SK-N-SH (cell line): ENCODE results near the gene THBS2. TPM values are rescaled to one million over a fixed set of nuclear protein-coding genes. Genes with fewer than 3 reads are reported as not detected.

ENCODE experiments used
- CTCF ChIA-PET: fragments of 300-600, 350-600 bp; formaldehyde crosslinking; extraction: SDS; loops from one replicate; lab custom pipeline; 2021; lab: Yijun Ruan, JAX
- POLR2A ChIA-PET: fragments of 350-600 bp; sonication (Branson Sonifier 250); formaldehyde crosslinking; extraction: SDS; loops from one replicate; lab custom pipeline; 2020; ENCODE audit warnings: antibody characterized with exemption, inconsistent platforms; lab: Yijun Ruan, JAX
- DNase-seq: peaks from one replicate; pipeline ENCODE4 v3.0.0; 2012
- H2AFZ ChIP-seq: fragments of 200-600 bp; sonication (generic); 2 replicates; pipeline ENCODE4 v1.8.1; 2016; ENCODE audit warnings: antibody characterized with exemption, mild to moderate bottlenecking, low read depth
- H3F3A ChIP-seq: fragments of 200-600 bp; sonication (generic); replicated peaks from 2 replicates; pipeline ENCODE3; 2016; ENCODE audit warnings: antibody characterized with exemption, mild to moderate bottlenecking; ENCODE audit not compliant: insufficient read depth
- H3K27ac ChIP-seq, 2 experiments: fragments of 200-500 bp in 1 of 2; fragments of 200-600 bp in 1 of 2; sonication (Bioruptor generic) in 1 of 2; sonication (generic), shearing (Covaris generic) in 1 of 2; 2 replicates each; pipeline versions ENCODE4 v1.5.1 to v1.6.1; 2014 to 2016; ENCODE audit warnings: low read depth in 2 of 2, inconsistent platforms in 1 of 2, low read length in 1 of 2, mild to moderate bottlenecking in 1 of 2, mixed read lengths in 1 of 2
- H3K27me3 ChIP-seq: fragments of 200-600 bp; sonication (generic), shearing (Covaris generic); 2 replicates; pipeline ENCODE4 v1.6.1; 2016; ENCODE audit warnings: mixed run types; ENCODE audit not compliant: insufficient read depth
- H3K36me3 ChIP-seq, 2 experiments: fragments of 200-500 bp in 1 of 2; fragments of 200-600 bp in 1 of 2; sonication (Bioruptor generic) in 1 of 2; sonication (generic) in 1 of 2; replicated peaks in 1 of 2; 2 replicates each; pipeline versions ENCODE3 to v1.5.1; 2014 to 2016; ENCODE audit warnings: low read length in 1 of 2, mild to moderate bottlenecking in 1 of 2; ENCODE audit not compliant: insufficient read depth in 2 of 2, control insufficient read depth in 1 of 2
- H3K4me1 ChIP-seq, 2 experiments: fragments of 200-500 bp in 1 of 2; fragments of 200-600 bp in 1 of 2; sonication (Bioruptor generic) in 1 of 2; sonication (generic), shearing (Covaris generic) in 1 of 2; 2 replicates each; pipeline versions ENCODE4 v1.5.1 to v1.6.1; 2014 to 2016; ENCODE audit warnings: low read depth in 1 of 2, low read length in 1 of 2, mixed run types in 1 of 2; ENCODE audit not compliant: insufficient read depth in 2 of 2, control insufficient read depth in 1 of 2
- H3K4me2 ChIP-seq: fragments of 200-600 bp; sonication (generic), shearing (Covaris generic); 2 replicates; pipeline ENCODE4 v1.6.1; 2017; ENCODE audit warnings: mixed run types
- H3K4me3 ChIP-seq, 2 experiments: fragments of 200-500 bp in 1 of 2; fragments of 200-600 bp in 1 of 2; sonication (Bioruptor generic) in 1 of 2; sonication (generic), shearing (Covaris generic) in 1 of 2; 2 replicates each; pipeline versions ENCODE4 v1.5.1 to v1.8.1; 2014 to 2016; ENCODE audit warnings: low read depth in 2 of 2, inconsistent platforms in 1 of 2, low read length in 1 of 2, mild to moderate bottlenecking in 1 of 2, mixed read lengths in 1 of 2, moderate library complexity in 1 of 2
- H3K79me2 ChIP-seq: fragments of 200-600 bp; sonication (generic); 2 replicates; pipeline ENCODE4 v1.8.1; 2017; ENCODE audit warnings: mild to moderate bottlenecking; ENCODE audit not compliant: insufficient read depth
- H3K9ac ChIP-seq: fragments of 200-600 bp; sonication (generic); 2 replicates; pipeline ENCODE4 v1.6.1; 2017; ENCODE audit warnings: mixed run types
- H3K9me2 ChIP-seq: fragments of 200-600 bp; sonication (generic); 2 replicates; pipeline ENCODE4 v1.6.1; 2017; ENCODE audit warnings: mixed run types
- H3K9me3 ChIP-seq: fragments of 200-600 bp; sonication (generic); 2 replicates; pipeline ENCODE4 v1.6.1; 2017; ENCODE audit warnings: mixed run types, mild to moderate bottlenecking, moderate library complexity
- H4K20me1 ChIP-seq: fragments of 200-600 bp; sonication (generic); 2 replicates; pipeline ENCODE4 v1.6.1; 2017; ENCODE audit warnings: mild to moderate bottlenecking, mixed run types; ENCODE audit not compliant: insufficient read depth
- ELF1 ChIP-seq: IDR thresholded peaks from 2 replicates; pipeline ENCODE4 v1.4.0; 2012
- FOSL2 ChIP-seq: IDR thresholded peaks from 2 replicates; pipeline ENCODE4 v1.4.0; 2012; ENCODE audit warnings: low read depth, mild to moderate bottlenecking, moderate library complexity, borderline replicate concordance
- GABPA ChIP-seq: IDR thresholded peaks from 2 replicates; pipeline ENCODE4 v1.4.0; 2012; ENCODE audit warnings: low read depth, mild to moderate bottlenecking
- JUND ChIP-seq: IDR thresholded peaks from 2 replicates; pipeline ENCODE4 v1.4.0; 2012
- MEF2A ChIP-seq: IDR thresholded peaks from 2 replicates; pipeline ENCODE4 v1.4.0; 2012; ENCODE audit warnings: low read depth, borderline replicate concordance
- NFIC ChIP-seq: IDR thresholded peaks from 2 replicates; pipeline ENCODE4 v1.4.0; 2012; ENCODE audit warnings: borderline replicate concordance
- POLR2AphosphoS5 ChIP-seq: IDR thresholded peaks from 2 replicates; pipeline ENCODE4 v1.6.1; 2012; ENCODE audit warnings: low read depth, low read length
- RAD21 ChIP-seq: IDR thresholded peaks from 2 replicates; pipeline ENCODE4 v1.6.1; 2012; ENCODE audit warnings: mild to moderate bottlenecking, low read length
- RCOR1 ChIP-seq: fragments of 150-350 bp; IDR thresholded peaks from 2 replicates; pipeline ENCODE4 v1.6.1; 2017; ENCODE audit warnings: antibody characterized with exemption, low read length
- SIN3A ChIP-seq: IDR thresholded peaks from 2 replicates; pipeline ENCODE4 v1.6.1; 2012; ENCODE audit warnings: low read depth, mild to moderate bottlenecking, low read length, moderate library complexity, borderline replicate concordance
- TCF12 ChIP-seq: IDR thresholded peaks from 2 replicates; pipeline ENCODE4 v1.4.0; 2012
- WGBS: methylation state at CpG from one replicate; pipeline ENCODE4 v1.1.6; 2017; ENCODE audit warnings: low lambda C conversion rate; 5-methylcytosine and 5-hydroxymethylcytosine counted together
- polyA plus RNA-seq, 3 experiments: library from polyadenylated mRNA; depleted of rRNA; stranded (reverse); fragments of >200 nt; gene quantifications; 2 replicates each; pipeline ENCODE4 v1.2.3, GENCODE V29; 2012
- TF ChIP-seq, protein P1 (sequence below): IDR thresholded peaks from 2 replicates; pipeline ENCODE4 v1.4.0; 2012; ENCODE audit warnings: low read depth
- TF ChIP-seq, protein P2 (sequence below): fragments of 200-600 bp; sonication (generic); IDR thresholded peaks from 2 replicates; pipeline ENCODE4 v1.6.1; 2017; ENCODE audit warnings: antibody characterized with exemption, mild to moderate bottlenecking, moderate library complexity

THBS2 gene
- polyA plus RNA-seq, 1 of the 3 experiments (the other 2 are of a cell fraction): 166 TPM

DNA sequence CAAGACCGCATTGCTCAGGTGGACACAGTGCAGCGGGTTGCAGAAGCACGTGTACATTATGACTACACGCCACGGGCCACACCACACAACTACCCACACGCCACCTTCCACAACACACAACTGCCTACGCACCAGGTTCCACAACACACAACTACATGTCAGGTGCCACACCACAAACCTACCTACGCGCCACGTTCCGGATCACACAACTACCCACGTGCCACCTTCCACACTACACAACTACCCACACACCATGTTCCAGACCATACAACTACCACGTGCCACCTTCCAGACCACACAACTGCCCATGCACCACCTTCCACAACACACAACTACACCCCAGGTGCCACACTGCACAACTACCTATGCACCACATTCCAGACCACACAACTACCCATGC is 20.5 kb downstream of the THBS2 start:
- 90% methylated on average over 12 of the region's 13 CpGs for WGBS
- DNase-seq: no peak
- Histone ChIP-seq H3K9me2 (no peaks in the 10 kb centered on the region), H3F3A (peaks cover 4% of the 10 kb centered on the region), H3K27ac (no peak overlapping the region), H3K9me3 (no peaks in the 10 kb centered on the region), H3K4me1 (no peaks in the 10 kb centered on the region), H3K27me3 (no peaks in the 10 kb centered on the region), H3K36me3 (peaks cover 0 to 28% of the 10 kb centered on the region in 2 experiments), H3K4me3 (no peak overlapping the region), H4K20me1 (no peaks in the 10 kb centered on the region), H3K4me2 (no peak overlapping the region), H3K9ac (no peak overlapping the region), H2AFZ (no peak overlapping the region), H3K79me2 (no peaks in the 10 kb centered on the region)
- POLR2A ChIA-PET: no interaction called here
- TF ChIP-seq JUND: no peak
- CTCF ChIA-PET: no interaction called here

DNA sequence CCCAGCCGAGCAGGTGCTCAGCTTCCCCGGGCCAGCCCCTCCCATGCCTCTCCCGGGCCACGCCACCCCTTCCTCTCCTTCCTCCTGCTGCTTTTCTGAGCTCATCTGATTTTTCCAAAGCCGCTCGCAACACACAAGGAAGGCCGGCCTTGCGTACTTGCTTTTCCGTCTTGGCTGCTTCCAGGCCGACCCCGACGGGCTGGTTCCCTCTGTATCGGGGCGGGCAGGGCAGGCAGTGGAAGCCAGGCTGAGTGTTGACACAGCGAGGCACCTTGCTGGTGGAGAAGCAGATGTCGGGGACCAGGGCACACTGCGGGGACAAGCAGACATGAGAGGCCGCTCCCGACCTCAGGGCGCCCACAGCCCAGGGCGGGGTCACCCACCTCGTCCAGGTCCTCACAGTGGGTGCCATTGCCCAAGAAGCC is 21.1 kb downstream of the THBS2 start:
- TF ChIP-seq, protein P1, sequence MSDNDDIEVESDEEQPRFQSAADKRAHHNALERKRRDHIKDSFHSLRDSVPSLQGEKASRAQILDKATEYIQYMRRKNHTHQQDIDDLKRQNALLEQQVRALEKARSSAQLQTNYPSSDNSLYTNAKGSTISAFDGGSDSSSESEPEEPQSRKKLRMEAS: no peak
- TF ChIP-seq TCF12 (no peak), RCOR1 (no peak), MEF2A (no peak), GABPA (no peak), RAD21 (no peak), FOSL2 (no peak), NFIC (no peak), SIN3A (no peak), POLR2AphosphoS5 (no peak), ELF1 (no peak)
- TF ChIP-seq, protein P2, sequence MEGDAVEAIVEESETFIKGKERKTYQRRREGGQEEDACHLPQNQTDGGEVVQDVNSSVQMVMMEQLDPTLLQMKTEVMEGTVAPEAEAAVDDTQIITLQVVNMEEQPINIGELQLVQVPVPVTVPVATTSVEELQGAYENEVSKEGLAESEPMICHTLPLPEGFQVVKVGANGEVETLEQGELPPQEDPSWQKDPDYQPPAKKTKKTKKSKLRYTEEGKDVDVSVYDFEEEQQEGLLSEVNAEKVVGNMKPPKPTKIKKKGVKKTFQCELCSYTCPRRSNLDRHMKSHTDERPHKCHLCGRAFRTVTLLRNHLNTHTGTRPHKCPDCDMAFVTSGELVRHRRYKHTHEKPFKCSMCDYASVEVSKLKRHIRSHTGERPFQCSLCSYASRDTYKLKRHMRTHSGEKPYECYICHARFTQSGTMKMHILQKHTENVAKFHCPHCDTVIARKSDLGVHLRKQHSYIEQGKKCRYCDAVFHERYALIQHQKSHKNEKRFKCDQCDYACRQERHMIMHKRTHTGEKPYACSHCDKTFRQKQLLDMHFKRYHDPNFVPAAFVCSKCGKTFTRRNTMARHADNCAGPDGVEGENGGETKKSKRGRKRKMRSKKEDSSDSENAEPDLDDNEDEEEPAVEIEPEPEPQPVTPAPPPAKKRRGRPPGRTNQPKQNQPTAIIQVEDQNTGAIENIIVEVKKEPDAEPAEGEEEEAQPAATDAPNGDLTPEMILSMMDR: no peak
- POLR2A ChIA-PET: no interaction called here
- WGBS: 80% methylated on average over 19 of the region's 22 CpGs

More for the DNA sequence above, 21.1 kb downstream of the THBS2 start:
- no peaks in the 10 kb centered on the region for H3K4me1 ChIP-seq
- H3K36me3 ChIP-seq: peaks cover 0 to 24% of the 10 kb centered on the region in 2 experiments
- no peak overlapping the region for H3K9ac ChIP-seq
- no peak overlapping the region for H3K4me2 ChIP-seq
- no peaks in the 10 kb centered on the region for H3K27me3 ChIP-seq
- no peak overlapping the region for H3K4me3 ChIP-seq
- H3K79me2 ChIP-seq: no peaks in the 10 kb centered on the region
- no peaks in the 10 kb centered on the region for H3K9me2 ChIP-seq
- H3K9me3 ChIP-seq: no peaks in the 10 kb centered on the region
- DNase-seq: no peak
- no peaks in the 10 kb centered on the region for H4K20me1 ChIP-seq
- CTCF ChIA-PET: no interaction called here
- peaks cover 4% of the 10 kb centered on the region for H3F3A ChIP-seq
- no peak overlapping the region for H3K27ac ChIP-seq
- H2AFZ ChIP-seq: no peak overlapping the region
